ENCODE results near the gene AHDC1. TPM values are rescaled to one million over a fixed set of nuclear protein-coding genes. Genes with fewer than 3 reads are reported as not detected.
A peak's percentile ranks its signal among the peaks of the same experiment; 100 is the strongest.

The AHDC1 gene
- total RNA-seq, 1 donor from 2014 or later, result 7.0 TPM

DNA sequence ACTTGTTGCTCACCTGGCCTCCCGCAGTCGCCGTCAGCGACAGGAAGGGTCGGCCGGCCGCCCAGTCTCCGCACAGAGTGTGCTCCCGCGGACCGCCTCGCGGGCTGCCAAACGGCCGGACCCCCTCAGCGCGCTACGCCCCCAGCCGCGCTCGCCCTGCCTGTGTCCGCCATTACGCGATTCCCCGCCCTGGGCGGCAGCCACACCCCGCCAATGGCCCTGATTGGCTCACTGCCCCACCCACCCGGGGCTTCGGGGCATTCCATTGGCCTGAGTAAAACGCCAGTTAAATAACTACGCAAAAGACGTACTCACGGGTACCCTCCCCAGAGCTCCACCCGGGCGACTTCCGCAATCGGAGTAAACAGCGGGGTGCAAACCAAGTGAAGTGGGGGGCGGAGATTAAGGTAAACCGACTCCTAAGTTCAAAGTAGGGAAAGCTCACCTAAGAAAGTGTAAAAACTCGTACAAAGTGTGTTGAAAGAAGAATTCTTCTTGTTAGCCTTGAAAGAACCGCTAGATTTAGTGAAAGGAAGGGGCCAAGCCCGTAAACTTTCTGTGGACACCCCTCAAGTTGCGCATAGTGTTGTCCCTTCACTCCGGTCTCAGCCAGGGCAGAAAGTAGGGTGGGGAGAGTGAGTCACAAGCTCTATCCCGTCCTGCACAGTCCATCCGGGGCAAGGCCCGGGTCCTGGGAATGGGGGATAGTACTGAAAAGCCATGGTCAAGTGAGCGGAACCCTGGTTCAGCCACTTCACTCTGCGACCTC is 113.8 kb downstream of the AHDC1 start, which contains the start of gene WASF2:
Gene WASF2, minus strand, starts transcription at position 195 of the 769 bp plus-strand sequence. CDS start 61,277 bp downstream, outside the sequence.
- H3K9me3 Mint-ChIP-seq, result no peaks in the 10 kb centered on the region
- peak within 1 kb of the TSS; percentile 100 for H3K27ac Mint-ChIP-seq
- Histone ChIP-seq H3K9me3 (ENCODE audit: low read depth) (no peaks in the 10 kb centered on the region), H3K4me3 (peak within 1 kb of the TSS; percentile 86), H3F3A (ENCODE audit: low read depth) (peaks cover 36% of the 10 kb centered on the region), H3K27me3 (no peaks in the 10 kb centered on the region), H3K79me2 (ENCODE audit: low read depth) (peaks cover 46% of the 10 kb centered on the region), H4K20me1 (ENCODE audit: low read depth) (peaks cover 21% of the 10 kb centered on the region), H2AFZ (replicated peaks) (peak within 1 kb of the TSS; percentile 51), H3K36me3 (no peaks in the 10 kb centered on the region), H3K27ac (peak within 1 kb of the TSS; percentile 83), H3K9ac (peak within 1 kb of the TSS; percentile 79), H3K4me2 (peak within 1 kb of the TSS; percentile 75), H3K4me1 (peaks cover 16% of the 10 kb centered on the region)
- peak within 1 kb of the TSS; percentile 99 for H3K4me3 Mint-ChIP-seq
- peaks cover 41% of the 10 kb centered on the region for H3K4me1 Mint-ChIP-seq
- peaks cover under 1% of the 10 kb centered on the region for H3K36me3 Mint-ChIP-seq
- peak; percentile 99 for DNase-seq (ENCODE audit: low spot score)
- TF ChIP-seq EZH2 (IDR thresholded peaks at IDR 0.05) (no peak), EZH2phosphoT487 (IDR thresholded peaks at IDR 0.05) (no peak)
- TF ChIP-seq, protein P1, sequence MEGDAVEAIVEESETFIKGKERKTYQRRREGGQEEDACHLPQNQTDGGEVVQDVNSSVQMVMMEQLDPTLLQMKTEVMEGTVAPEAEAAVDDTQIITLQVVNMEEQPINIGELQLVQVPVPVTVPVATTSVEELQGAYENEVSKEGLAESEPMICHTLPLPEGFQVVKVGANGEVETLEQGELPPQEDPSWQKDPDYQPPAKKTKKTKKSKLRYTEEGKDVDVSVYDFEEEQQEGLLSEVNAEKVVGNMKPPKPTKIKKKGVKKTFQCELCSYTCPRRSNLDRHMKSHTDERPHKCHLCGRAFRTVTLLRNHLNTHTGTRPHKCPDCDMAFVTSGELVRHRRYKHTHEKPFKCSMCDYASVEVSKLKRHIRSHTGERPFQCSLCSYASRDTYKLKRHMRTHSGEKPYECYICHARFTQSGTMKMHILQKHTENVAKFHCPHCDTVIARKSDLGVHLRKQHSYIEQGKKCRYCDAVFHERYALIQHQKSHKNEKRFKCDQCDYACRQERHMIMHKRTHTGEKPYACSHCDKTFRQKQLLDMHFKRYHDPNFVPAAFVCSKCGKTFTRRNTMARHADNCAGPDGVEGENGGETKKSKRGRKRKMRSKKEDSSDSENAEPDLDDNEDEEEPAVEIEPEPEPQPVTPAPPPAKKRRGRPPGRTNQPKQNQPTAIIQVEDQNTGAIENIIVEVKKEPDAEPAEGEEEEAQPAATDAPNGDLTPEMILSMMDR (IDR thresholded peaks at IDR 0.05), result no peak
- H3K27me3 Mint-ChIP-seq (ENCODE audit: insufficient read depth, low read depth), result peaks cover 6% of the 10 kb centered on the region

DNA sequence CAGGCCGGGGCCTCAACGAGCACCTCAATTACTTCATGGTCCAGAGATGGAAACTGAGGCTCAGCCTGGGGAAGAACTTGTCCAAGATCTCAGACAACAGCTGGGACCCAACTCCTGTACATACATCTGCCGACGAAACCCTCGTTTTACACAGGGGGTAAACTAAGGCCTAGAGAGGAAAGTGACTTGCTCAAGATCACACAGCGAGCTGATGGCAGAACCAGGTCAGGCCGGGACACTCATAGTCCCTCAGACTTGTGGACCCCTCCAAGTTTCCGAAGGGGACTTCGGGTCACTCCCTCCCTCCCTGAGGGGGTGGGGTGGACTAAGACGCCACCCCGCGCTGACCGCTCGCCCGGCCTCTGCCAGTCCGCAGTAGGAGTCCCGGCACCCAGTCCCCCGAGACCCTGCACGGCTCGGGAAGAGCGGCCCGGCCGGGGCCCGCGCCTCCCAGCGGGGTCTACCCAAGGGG is 114.4 kb downstream of the AHDC1 start:
- H3K27ac Mint-ChIP-seq, result peak overlapping the region; percentile 94
- H3K27ac ChIP-seq, result no peak overlapping the region
- H3K36me3 ChIP-seq, result no peaks in the 10 kb centered on the region
- peak overlapping the region; percentile 75 for H3K4me2 ChIP-seq
- H3K27me3 ChIP-seq, result no peaks in the 10 kb centered on the region
- peaks cover 35% of the 10 kb centered on the region for H3F3A ChIP-seq (ENCODE audit: low read depth)
- TF ChIP-seq EZH2 (IDR thresholded peaks at IDR 0.05) (no peak), EZH2phosphoT487 (IDR thresholded peaks at IDR 0.05) (no peak)
- TF ChIP-seq, protein P1 (IDR thresholded peaks at IDR 0.05), result no peak
- peaks cover 52% of the 10 kb centered on the region for H3K79me2 ChIP-seq (ENCODE audit: low read depth)
- H2AFZ ChIP-seq (replicated peaks), result no peak overlapping the region
- H3K4me3 Mint-ChIP-seq, result peak overlapping the region; percentile 99
- no peaks in the 10 kb centered on the region for H3K9me3 ChIP-seq (ENCODE audit: low read depth)
- no peaks in the 10 kb centered on the region for H3K9me3 Mint-ChIP-seq
- H3K4me1 Mint-ChIP-seq, result peaks cover 41% of the 10 kb centered on the region
- H3K4me3 ChIP-seq, result peak overlapping the region; percentile 86
- H3K4me1 ChIP-seq, result peaks cover 16% of the 10 kb centered on the region
- peak overlapping the region; percentile 53 for H3K9ac ChIP-seq
- peaks cover 6% of the 10 kb centered on the region for H3K27me3 Mint-ChIP-seq (ENCODE audit: insufficient read depth, low read depth)
- DNase-seq (ENCODE audit: low spot score), result peak; percentile 60
- peaks cover 21% of the 10 kb centered on the region for H4K20me1 ChIP-seq (ENCODE audit: low read depth)
- H3K36me3 Mint-ChIP-seq, result peaks cover 2% of the 10 kb centered on the region

DNA sequence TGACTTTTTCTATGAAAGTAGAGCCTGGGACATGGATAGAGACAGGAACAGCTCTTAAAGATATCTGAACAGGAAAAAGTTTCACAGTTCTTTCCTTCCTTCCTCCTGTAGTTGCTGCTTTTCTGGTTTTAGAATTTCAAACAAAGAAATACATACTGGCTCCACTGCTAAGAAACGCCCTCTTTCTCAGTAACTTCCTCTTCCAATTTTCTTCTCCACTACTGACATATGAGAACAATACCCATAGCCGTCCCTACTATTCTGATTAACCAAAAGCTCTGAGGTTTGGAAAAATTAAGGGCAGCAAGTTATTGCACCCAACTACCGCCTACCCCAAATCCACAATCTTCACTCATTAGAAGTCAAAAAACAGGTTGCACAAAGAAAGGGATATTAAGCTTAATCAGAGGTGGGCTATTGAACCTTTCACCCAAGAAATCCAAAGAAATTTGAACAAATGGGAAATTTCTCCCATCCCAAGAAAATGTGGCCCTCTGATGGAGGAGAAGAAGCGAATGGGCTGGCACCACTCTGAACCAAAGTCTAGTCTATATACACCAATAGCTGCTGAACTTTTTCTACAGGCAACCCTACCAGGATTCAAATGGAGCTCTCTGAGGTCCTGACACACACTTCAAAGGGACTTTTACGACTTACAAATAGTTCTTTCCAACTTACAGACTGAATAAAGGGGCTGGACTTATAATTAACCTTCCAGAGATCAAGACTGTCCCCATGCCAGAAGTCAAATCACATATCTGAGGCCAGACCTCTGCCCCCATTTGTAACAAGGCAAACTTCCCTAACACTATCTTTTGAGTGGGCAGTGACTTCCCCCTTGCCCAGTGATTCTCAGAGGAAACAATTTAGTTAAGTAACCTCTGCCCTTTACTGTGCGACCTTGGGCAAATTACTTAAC is 115.7 kb downstream of the AHDC1 start:
- peaks cover 29% of the 10 kb centered on the region for H4K20me1 ChIP-seq (ENCODE audit: low read depth)
- peak overlapping the region; percentile 86 for H3K4me3 ChIP-seq
- no peak overlapping the region for H2AFZ ChIP-seq (replicated peaks)
- H3K9ac ChIP-seq, result no peak overlapping the region
- H3K9me3 Mint-ChIP-seq, result no peaks in the 10 kb centered on the region
- peaks cover 42% of the 10 kb centered on the region for H3K4me1 Mint-ChIP-seq
- peaks cover 65% of the 10 kb centered on the region for H3K79me2 ChIP-seq (ENCODE audit: low read depth)
- no peaks in the 10 kb centered on the region for H3K36me3 ChIP-seq
- H3K27me3 ChIP-seq, result no peaks in the 10 kb centered on the region
- H3K4me3 Mint-ChIP-seq, result peak overlapping the region; percentile 99
- peak overlapping the region; percentile 75 for H3K4me2 ChIP-seq
- peak overlapping the region; percentile 71 for H3K27ac ChIP-seq
- H3K27ac Mint-ChIP-seq, result peak overlapping the region; percentile 51
- no peaks in the 10 kb centered on the region for H3K9me3 ChIP-seq (ENCODE audit: low read depth)
- peak; percentile 30 for DNase-seq (ENCODE audit: low spot score)
- H3K36me3 Mint-ChIP-seq, result peaks cover 7% of the 10 kb centered on the region
- H3K27me3 Mint-ChIP-seq (ENCODE audit: insufficient read depth, low read depth), result peaks cover 6% of the 10 kb centered on the region
- H3F3A ChIP-seq (ENCODE audit: low read depth), result peaks cover 35% of the 10 kb centered on the region
- TF ChIP-seq EZH2 (IDR thresholded peaks at IDR 0.05) (no peak), EZH2phosphoT487 (IDR thresholded peaks at IDR 0.05) (no peak)
- TF ChIP-seq, protein P1 (IDR thresholded peaks at IDR 0.05), result no peak
- peaks cover 16% of the 10 kb centered on the region for H3K4me1 ChIP-seq

Measured in neural progenitor cell (in vitro differentiated cells).